RWPE2 (cell line): ENCODE data around the gene SMARCA4.
"Not testable (repeated sequence)": the region's sequence is repeated elsewhere in the genome, so short reads cannot be mapped to it uniquely, and the experiment has no call there.

Experiments
- ATAC-seq: fragments of 200-7000 bp; cut with Tn5 transposase; 3 replicates; pipeline ENCODE4 v1.9.1; 2021; ENCODE audit warnings: low read depth
- DNase-seq: peaks from one replicate; pipeline ENCODE4 v3.0.0-alpha.2; 2020; ENCODE audit warnings: low spot score
- H3K27ac ChIP-seq: fragments of 450-650 bp; 2 replicates; pipeline ENCODE4 v1.5.1; 2017; ENCODE audit warnings: mild to moderate bottlenecking; ENCODE audit not compliant: poor library complexity, severe bottlenecking
- H3K27me3 ChIP-seq: fragments of 250-450 bp; sonication (Bioruptor Pico); 2 replicates; pipeline ENCODE4 v1.5.1; 2021; ENCODE audit warnings: mild to moderate bottlenecking, moderate library complexity; ENCODE audit not compliant: insufficient read depth, poor library complexity, severe bottlenecking
- H3K36me3 ChIP-seq: fragments of 250-450 bp; sonication (Bioruptor Pico); 2 replicates; pipeline ENCODE4 v1.5.1; 2020; ENCODE audit warnings: low read depth, mild to moderate bottlenecking, moderate library complexity
- H3K4me1 ChIP-seq: fragments of 250-450 bp; sonication (Bioruptor Pico); 2 replicates; pipeline ENCODE4 v1.5.1; 2021; ENCODE audit warnings: mild to moderate bottlenecking, moderate library complexity; ENCODE audit not compliant: insufficient read depth, poor library complexity, severe bottlenecking
- H3K4me3 ChIP-seq: fragments of 250-450 bp; sonication (Bioruptor Pico); 2 replicates; pipeline ENCODE4 v1.5.1; 2021; ENCODE audit warnings: mild to moderate bottlenecking, moderate library complexity; ENCODE audit not compliant: severe bottlenecking
- H3K9me3 ChIP-seq: fragments of 250-450 bp; sonication (Bioruptor Pico); 2 replicates; pipeline ENCODE4 v1.5.1; 2021; ENCODE audit warnings: mild to moderate bottlenecking, moderate library complexity; ENCODE audit not compliant: severe bottlenecking
- CTCF ChIP-seq: fragments of 450-650 bp; IDR thresholded peaks from one replicate; pipeline ENCODE4 v1.5.1; 2017; ENCODE audit warnings: mild to moderate bottlenecking, moderate library complexity; ENCODE audit not compliant: poor library complexity, severe bottlenecking

Gene SMARCA4

GRCh38 chr19:11089254-11090013 is 128.6 kb downstream of the SMARCA4 start, which contains the start of gene LDLR:
Gene LDLR (plus strand): TSS chr19:11089463. CDS start chr19:11089549, 86 bp downstream.
- H3K36me3 ChIP-seq, result peaks cover 50% of the 10 kb centered on the region
- TF ChIP-seq CTCF, result no peak
- peak within 1 kb of the TSS; percentile 78 for H3K4me3 ChIP-seq
- no peaks in the 10 kb centered on the region for H3K9me3 ChIP-seq
- DNase-seq (peak; percentile 94), ATAC-seq (peak; percentile 37)
- peak within 1 kb of the TSS; percentile 97 for H3K27ac ChIP-seq
- H3K4me1 ChIP-seq, result peaks cover 43% of the 10 kb centered on the region
- no peaks in the 10 kb centered on the region for H3K27me3 ChIP-seq

GRCh38 chr19:11090014-11090263 is 129.1 kb downstream of the SMARCA4 start:
- H3K27me3 ChIP-seq, H3K9me3 ChIP-seq, ATAC-seq, DNase-seq: not testable (repeated sequence)
- H3K27ac ChIP-seq, result peak overlapping the region; percentile 97
- H3K4me1 ChIP-seq, result peaks cover 41% of the 10 kb centered on the region
- H3K4me3 ChIP-seq, result peak overlapping the region; percentile 78
- H3K36me3 ChIP-seq, result peaks cover 54% of the 10 kb centered on the region

GRCh38 chr19:11090264-11090996 is 129.6 kb downstream of the SMARCA4 start:
- Histone ChIP-seq H3K4me1 (peaks cover 40% of the 10 kb centered on the region), H3K4me3 (peak overlapping the region; percentile 78), H3K36me3 (peaks cover 57% of the 10 kb centered on the region), H3K27me3 (no peaks in the 10 kb centered on the region), H3K9me3 (no peaks in the 10 kb centered on the region), H3K27ac (peak overlapping the region; percentile 97)
- TF ChIP-seq CTCF, result peak; percentile 21
- ATAC-seq (peak; percentile 64), DNase-seq (peak; percentile 99)

GRCh38 chr19:11090997-11091702 is 130.3 kb downstream of the SMARCA4 start:
- H3K36me3 ChIP-seq, result peaks cover 64% of the 10 kb centered on the region
- peak overlapping the region; percentile 97 for H3K27ac ChIP-seq
- no peak for DNase-seq
- peaks cover 41% of the 10 kb centered on the region for H3K4me1 ChIP-seq
- TF ChIP-seq CTCF, result peak; percentile 4
- no peaks in the 10 kb centered on the region for H3K27me3 ChIP-seq
- no peak for ATAC-seq
- peak overlapping the region; percentile 78 for H3K4me3 ChIP-seq
- H3K9me3 ChIP-seq, result no peaks in the 10 kb centered on the region

GRCh38 chr19:11091703-11092153 is 130.9 kb downstream of the SMARCA4 start:
- ATAC-seq, result peak; percentile 11
- no peak for TF ChIP-seq CTCF
- Histone ChIP-seq H3K4me1 (peaks cover 47% of the 10 kb centered on the region), H3K9me3 (no peaks in the 10 kb centered on the region), H3K4me3 (peak overlapping the region; percentile 78), H3K36me3 (peaks cover 70% of the 10 kb centered on the region), H3K27me3 (no peaks in the 10 kb centered on the region), H3K27ac (peak overlapping the region; percentile 97)
- peak; percentile 86 for DNase-seq
